Measurements from ENCODE around the gene GNG2. TPM values are rescaled to one million over a fixed set of nuclear protein-coding genes. Genes with fewer than 3 reads are reported as not detected.

GNG2 gene
- total and polyA plus RNA-seq, 2 experiments from 2014 or later: 9.9 to 14.8 TPM

GRCh38 chr14:51828017-51828797 lies 32.2 kb upstream of the GNG2 start:
- Histone ChIP-seq H3F3A (replicated peaks; ENCODE audit: low read depth) (no peaks in the 10 kb centered on the region), H3K79me2 (replicated peaks; ENCODE audit: insufficient read depth) (no peaks in the 10 kb centered on the region), H4K20me1 (replicated peaks; ENCODE audit: insufficient read depth) (no peaks in the 10 kb centered on the region), H3K36me3 (ENCODE audit: insufficient read depth) (no peaks in the 10 kb centered on the region), H2AFZ (peak overlapping the region; percentile 81; the same call in 1 of the 2 replicates), H3K27ac (ENCODE audit: low read depth) (no peak overlapping the region), H3K4me1 (ENCODE audit: insufficient read depth) (no peaks in the 10 kb centered on the region), H3K4me3 (no peak overlapping the region), H3K4me2 (no peak overlapping the region), H3K27me3 (ENCODE audit: insufficient read depth) (no peaks in the 10 kb centered on the region), H3K9me2 (ENCODE audit: insufficient read depth) (peaks cover 14% of the 10 kb centered on the region; the same call in 1 of the 2 replicates)
- TF ChIP-seq JUNB (IDR thresholded peaks at IDR 0.05; ENCODE audit: unreplicated experiment) (no peak), STAT1 (IDR thresholded peaks at IDR 0.05; ENCODE audit: unreplicated experiment) (no peak), EZH2phosphoT487 (IDR thresholded peaks at IDR 0.05; ENCODE audit: unreplicated experiment) (no peak), ZNF114 (CRISPR knock-in tag; IDR thresholded peaks at IDR 0.05) (no peak)
- peak; percentile 81 for ATAC-seq
- no peak for DNase-seq (ENCODE audit: low spot score)
- Mint-ChIP-seq H3K9me3 (no peaks in the 10 kb centered on the region), H3K27me3 (ENCODE audit: insufficient read depth, low read depth, poor library complexity) (no peaks in the 10 kb centered on the region), H3K27ac (no peak overlapping the region), H3K4me1 (peaks cover 4% of the 10 kb centered on the region; the same call in 2 of the 3 replicates), H3K4me3 (no peak overlapping the region), H3K36me3 (ENCODE audit: low read depth) (no peaks in the 10 kb centered on the region)

DNA sequence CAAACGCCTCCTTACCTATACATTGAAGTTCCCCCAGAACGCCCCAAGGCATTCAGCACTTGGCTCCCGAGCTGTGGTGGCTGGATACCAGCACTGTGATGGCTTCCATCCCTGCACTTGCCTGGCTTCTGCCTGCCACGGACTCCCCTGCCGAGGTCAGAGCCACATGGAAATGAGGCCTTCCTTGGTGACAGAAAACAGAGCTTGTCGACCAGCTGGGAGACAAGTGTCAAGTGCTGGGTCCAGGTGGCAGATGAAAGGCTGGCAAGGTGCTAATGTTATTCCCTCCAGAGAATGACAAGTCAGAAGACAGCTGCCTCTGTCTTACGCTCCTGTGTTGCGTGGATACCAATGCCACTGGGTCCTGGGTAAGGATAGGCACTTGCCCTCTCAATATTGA lies 26.2 kb upstream of the GNG2 start:
- Histone ChIP-seq H3K27me3 (ENCODE audit: insufficient read depth) (no peaks in the 10 kb centered on the region), H2AFZ (no peak overlapping the region), H3K79me2 (replicated peaks; ENCODE audit: insufficient read depth) (no peaks in the 10 kb centered on the region), H3K4me2 (no peak overlapping the region), H3K27ac (ENCODE audit: low read depth) (no peak overlapping the region), H3K36me3 (ENCODE audit: insufficient read depth) (no peaks in the 10 kb centered on the region), H3K4me1 (ENCODE audit: insufficient read depth) (peaks cover 37% of the 10 kb centered on the region), H3F3A (replicated peaks; ENCODE audit: low read depth) (no peaks in the 10 kb centered on the region), H3K9me2 (ENCODE audit: insufficient read depth) (peaks cover 13% of the 10 kb centered on the region; the same call in 1 of the 2 replicates), H4K20me1 (replicated peaks; ENCODE audit: insufficient read depth) (no peaks in the 10 kb centered on the region), H3K4me3 (no peak overlapping the region)
- no peak for ATAC-seq
- TF ChIP-seq EZH2 (IDR thresholded peaks at IDR 0.05; ENCODE audit: low read depth, unreplicated experiment) (no peak), ZNF331 (CRISPR knock-in tag; IDR thresholded peaks at IDR 0.05; ENCODE audit: low read depth) (no peak), JUNB (IDR thresholded peaks at IDR 0.05; ENCODE audit: unreplicated experiment) (no peak), NANOG (IDR thresholded peaks at IDR 0.05; ENCODE audit: borderline replicate concordance) (no peak)
- TF ChIP-seq, protein P1, sequence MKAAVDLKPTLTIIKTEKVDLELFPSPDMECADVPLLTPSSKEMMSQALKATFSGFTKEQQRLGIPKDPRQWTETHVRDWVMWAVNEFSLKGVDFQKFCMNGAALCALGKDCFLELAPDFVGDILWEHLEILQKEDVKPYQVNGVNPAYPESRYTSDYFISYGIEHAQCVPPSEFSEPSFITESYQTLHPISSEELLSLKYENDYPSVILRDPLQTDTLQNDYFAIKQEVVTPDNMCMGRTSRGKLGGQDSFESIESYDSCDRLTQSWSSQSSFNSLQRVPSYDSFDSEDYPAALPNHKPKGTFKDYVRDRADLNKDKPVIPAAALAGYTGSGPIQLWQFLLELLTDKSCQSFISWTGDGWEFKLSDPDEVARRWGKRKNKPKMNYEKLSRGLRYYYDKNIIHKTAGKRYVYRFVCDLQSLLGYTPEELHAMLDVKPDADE (IDR thresholded peaks at IDR 0.05): no peak
- TF ChIP-seq, protein P2, sequence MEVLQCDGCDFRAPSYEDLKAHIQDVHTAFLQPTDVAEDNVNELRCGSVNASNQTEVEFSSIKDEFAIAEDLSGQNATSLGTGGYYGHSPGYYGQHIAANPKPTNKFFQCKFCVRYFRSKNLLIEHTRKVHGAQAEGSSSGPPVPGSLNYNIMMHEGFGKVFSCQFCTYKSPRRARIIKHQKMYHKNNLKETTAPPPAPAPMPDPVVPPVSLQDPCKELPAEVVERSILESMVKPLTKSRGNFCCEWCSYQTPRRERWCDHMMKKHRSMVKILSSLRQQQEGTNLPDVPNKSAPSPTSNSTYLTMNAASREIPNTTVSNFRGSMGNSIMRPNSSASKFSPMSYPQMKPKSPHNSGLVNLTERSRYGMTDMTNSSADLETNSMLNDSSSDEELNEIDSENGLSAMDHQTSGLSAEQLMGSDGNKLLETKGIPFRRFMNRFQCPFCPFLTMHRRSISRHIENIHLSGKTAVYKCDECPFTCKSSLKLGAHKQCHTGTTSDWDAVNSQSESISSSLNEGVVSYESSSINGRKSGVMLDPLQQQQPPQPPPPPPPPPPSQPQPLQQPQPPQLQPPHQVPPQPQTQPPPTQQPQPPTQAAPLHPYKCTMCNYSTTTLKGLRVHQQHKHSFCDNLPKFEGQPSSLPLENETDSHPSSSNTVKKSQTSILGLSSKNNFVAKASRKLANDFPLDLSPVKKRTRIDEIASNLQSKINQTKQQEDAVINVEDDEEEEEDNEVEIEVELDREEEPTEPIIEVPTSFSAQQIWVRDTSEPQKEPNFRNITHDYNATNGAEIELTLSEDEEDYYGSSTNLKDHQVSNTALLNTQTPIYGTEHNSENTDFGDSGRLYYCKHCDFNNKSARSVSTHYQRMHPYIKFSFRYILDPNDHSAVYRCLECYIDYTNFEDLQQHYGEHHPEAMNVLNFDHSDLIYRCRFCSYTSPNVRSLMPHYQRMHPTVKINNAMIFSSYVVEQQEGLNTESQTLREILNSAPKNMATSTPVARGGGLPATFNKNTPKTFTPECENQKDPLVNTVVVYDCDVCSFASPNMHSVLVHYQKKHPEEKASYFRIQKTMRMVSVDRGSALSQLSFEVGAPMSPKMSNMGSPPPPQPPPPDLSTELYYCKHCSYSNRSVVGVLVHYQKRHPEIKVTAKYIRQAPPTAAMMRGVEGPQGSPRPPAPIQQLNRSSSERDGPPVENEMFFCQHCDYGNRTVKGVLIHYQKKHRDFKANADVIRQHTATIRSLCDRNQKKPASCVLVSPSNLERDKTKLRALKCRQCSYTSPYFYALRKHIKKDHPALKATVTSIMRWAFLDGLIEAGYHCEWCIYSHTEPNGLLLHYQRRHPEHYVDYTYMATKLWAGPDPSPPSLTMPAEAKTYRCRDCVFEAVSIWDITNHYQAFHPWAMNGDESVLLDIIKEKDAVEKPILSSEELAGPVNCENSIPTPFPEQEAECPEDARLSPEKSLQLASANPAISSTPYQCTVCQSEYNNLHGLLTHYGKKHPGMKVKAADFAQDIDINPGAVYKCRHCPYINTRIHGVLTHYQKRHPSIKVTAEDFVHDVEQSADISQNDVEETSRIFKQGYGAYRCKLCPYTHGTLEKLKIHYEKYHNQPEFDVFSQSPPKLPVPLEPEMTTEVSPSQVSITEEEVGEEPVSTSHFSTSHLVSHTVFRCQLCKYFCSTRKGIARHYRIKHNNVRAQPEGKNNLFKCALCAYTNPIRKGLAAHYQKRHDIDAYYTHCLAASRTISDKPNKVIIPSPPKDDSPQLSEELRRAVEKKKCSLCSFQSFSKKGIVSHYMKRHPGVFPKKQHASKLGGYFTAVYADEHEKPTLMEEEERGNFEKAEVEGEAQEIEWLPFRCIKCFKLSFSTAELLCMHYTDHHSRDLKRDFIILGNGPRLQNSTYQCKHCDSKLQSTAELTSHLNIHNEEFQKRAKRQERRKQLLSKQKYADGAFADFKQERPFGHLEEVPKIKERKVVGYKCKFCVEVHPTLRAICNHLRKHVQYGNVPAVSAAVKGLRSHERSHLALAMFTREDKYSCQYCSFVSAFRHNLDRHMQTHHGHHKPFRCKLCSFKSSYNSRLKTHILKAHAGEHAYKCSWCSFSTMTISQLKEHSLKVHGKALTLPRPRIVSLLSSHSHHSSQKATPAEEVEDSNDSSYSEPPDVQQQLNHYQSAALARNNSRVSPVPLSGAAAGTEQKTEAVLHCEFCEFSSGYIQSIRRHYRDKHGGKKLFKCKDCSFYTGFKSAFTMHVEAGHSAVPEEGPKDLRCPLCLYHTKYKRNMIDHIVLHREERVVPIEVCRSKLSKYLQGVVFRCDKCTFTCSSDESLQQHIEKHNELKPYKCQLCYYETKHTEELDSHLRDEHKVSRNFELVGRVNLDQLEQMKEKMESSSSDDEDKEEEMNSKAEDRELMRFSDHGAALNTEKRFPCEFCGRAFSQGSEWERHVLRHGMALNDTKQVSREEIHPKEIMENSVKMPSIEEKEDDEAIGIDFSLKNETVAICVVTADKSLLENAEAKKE (CRISPR knock-in tag; IDR thresholded peaks at IDR 0.05): no peak
- Mint-ChIP-seq H3K4me3 (no peak overlapping the region), H3K36me3 (ENCODE audit: low read depth) (no peaks in the 10 kb centered on the region), H3K4me1 (peaks cover 30% of the 10 kb centered on the region), H3K27me3 (ENCODE audit: insufficient read depth, low read depth, poor library complexity) (no peaks in the 10 kb centered on the region), H3K9me3 (no peaks in the 10 kb centered on the region), H3K27ac (no peak overlapping the region)
- no peak for DNase-seq (ENCODE audit: low spot score)
